Neuronal stem cell (in vitro differentiated cells): Measurements from ENCODE around the gene NUDT15.

Source experiments
- DNase-seq: peaks from one replicate; pipeline ENCODE4 v3.0.0-alpha.2; 2013; ENCODE audit warnings: low spot score
- H2AFZ ChIP-seq: one replicate; pipeline ENCODE4 v1.6.1; 2013; ENCODE audit warnings: mild to moderate bottlenecking, low read length, inconsistent platforms
- H2AK5ac ChIP-seq: 2 replicates; pipeline ENCODE4 v1.6.1; 2013; ENCODE audit warnings: low read depth, mild to moderate bottlenecking, inconsistent platforms, low read length, moderate library complexity, mixed read lengths
- H2BK120ac ChIP-seq: 2 replicates; pipeline ENCODE4 v1.6.1; 2013; ENCODE audit warnings: low read depth, mild to moderate bottlenecking, inconsistent platforms, low read length, moderate library complexity, mixed read lengths
- H2BK12ac ChIP-seq: one replicate; pipeline ENCODE4 v1.6.1; 2013; ENCODE audit warnings: low read length, inconsistent platforms
- H2BK15ac ChIP-seq: 2 replicates; pipeline ENCODE4 v1.6.1; 2013; ENCODE audit warnings: mild to moderate bottlenecking, low read length, inconsistent platforms, mixed read lengths
- H2BK5ac ChIP-seq: one replicate; pipeline ENCODE4 v1.6.1; 2013; ENCODE audit warnings: inconsistent platforms, mild to moderate bottlenecking, low read length, moderate library complexity
- H3K14ac ChIP-seq: one replicate; pipeline ENCODE4 v1.6.1; 2013; ENCODE audit warnings: low read length, inconsistent platforms
- H3K18ac ChIP-seq: 2 replicates; pipeline ENCODE4 v1.6.1; 2013; ENCODE audit warnings: low read length, inconsistent platforms
- H3K23ac ChIP-seq: 2 replicates; pipeline ENCODE4 v1.6.1; 2013; ENCODE audit warnings: low read depth, mild to moderate bottlenecking, mixed read lengths, low read length, inconsistent platforms; ENCODE audit not compliant: poor library complexity
- H3K27ac ChIP-seq: replicated peaks from 3 replicates; pipeline ENCODE4 v1.5.1; 2013; ENCODE audit warnings: low read length, inconsistent platforms
- H3K27me3 ChIP-seq, 3 experiments: 2 replicates each; pipeline ENCODE4 v1.6.1; 2013; ENCODE audit warnings: low read length in 3 of 3, mild to moderate bottlenecking in 2 of 3, inconsistent platforms in 1 of 3, low read depth in 1 of 3, mixed read lengths in 1 of 3, moderate library complexity in 1 of 3; ENCODE audit not compliant: control insufficient read depth in 3 of 3, insufficient read depth in 3 of 3
- H3K36me3 ChIP-seq, 2 donors: replicated peaks in 1 of 2; 2 replicates each; pipeline ENCODE4 v1.6.1; 2013; ENCODE audit warnings: low read length in 2 of 2; ENCODE audit not compliant: control insufficient read depth in 2 of 2, insufficient read depth in 2 of 2
- H3K4ac ChIP-seq: 2 replicates; pipeline ENCODE4 v1.6.1; 2013; ENCODE audit warnings: inconsistent platforms, mild to moderate bottlenecking, low read length, moderate library complexity
- H3K4me1 ChIP-seq, 2 donors: 1 replicate in 1 of 2; 2 replicates in 1 of 2; pipeline ENCODE4 v1.6.1; 2013; ENCODE audit warnings: low read length in 2 of 2, low read depth in 1 of 2; ENCODE audit not compliant: control insufficient read depth in 2 of 2, insufficient read depth in 1 of 2
- H3K4me2 ChIP-seq: one replicate; pipeline ENCODE4 v1.6.1; 2013; ENCODE audit warnings: mild to moderate bottlenecking, low read length, inconsistent platforms; ENCODE audit not compliant: insufficient read depth, poor library complexity, severe bottlenecking
- H3K4me3 ChIP-seq, 2 donors: 2 replicates each; pipeline ENCODE4 v1.5.1; 2013; ENCODE audit warnings: low read length in 2 of 2, mild to moderate bottlenecking in 2 of 2, inconsistent platforms in 1 of 2, moderate library complexity in 1 of 2
- H3K79me1 ChIP-seq: one replicate; pipeline ENCODE4 v1.6.1; 2013; ENCODE audit warnings: low read depth, mild to moderate bottlenecking, inconsistent platforms, low read length, moderate library complexity
- H3K9ac ChIP-seq: one replicate; pipeline ENCODE4 v1.6.1; 2013; ENCODE audit warnings: mild to moderate bottlenecking, low read depth, low read length, inconsistent platforms; ENCODE audit not compliant: poor library complexity
- H3K9me3 ChIP-seq, 2 donors: replicated peaks in 1 of 2; 2 replicates each; pipeline versions ENCODE3 to v1.6.1; 2013; ENCODE audit warnings: low read length in 2 of 2, mild to moderate bottlenecking in 2 of 2, inconsistent platforms in 1 of 2, low read depth in 1 of 2, mixed read lengths in 1 of 2, moderate library complexity in 1 of 2; ENCODE audit not compliant: control insufficient read depth in 2 of 2, insufficient read depth in 1 of 2
- H4K8ac ChIP-seq: one replicate; pipeline ENCODE4 v1.6.1; 2013; ENCODE audit warnings: low read depth, mild to moderate bottlenecking, inconsistent platforms, low read length, moderate library complexity
- H4K91ac ChIP-seq: one replicate; pipeline ENCODE4 v1.6.1; 2013; ENCODE audit warnings: low read length, low read depth, mild to moderate bottlenecking, inconsistent platforms; ENCODE audit not compliant: poor library complexity
- WGBS, 2 donors: extraction: QIAGEN DNeasy Blood & Tissue Kit; methylation state at CpG; one replicate each; pipeline ENCODE4 v1.1.7; 2013; ENCODE audit warnings: missing lambda C conversion rate in 2 of 2, mixed read lengths in 1 of 2; ENCODE audit not compliant: insufficient read length in 2 of 2, insufficient replicate concordance in 1 of 2; ENCODE audit errors: extremely low coverage in 2 of 2; 5-methylcytosine and 5-hydroxymethylcytosine counted together

Gene NUDT15

DNA sequence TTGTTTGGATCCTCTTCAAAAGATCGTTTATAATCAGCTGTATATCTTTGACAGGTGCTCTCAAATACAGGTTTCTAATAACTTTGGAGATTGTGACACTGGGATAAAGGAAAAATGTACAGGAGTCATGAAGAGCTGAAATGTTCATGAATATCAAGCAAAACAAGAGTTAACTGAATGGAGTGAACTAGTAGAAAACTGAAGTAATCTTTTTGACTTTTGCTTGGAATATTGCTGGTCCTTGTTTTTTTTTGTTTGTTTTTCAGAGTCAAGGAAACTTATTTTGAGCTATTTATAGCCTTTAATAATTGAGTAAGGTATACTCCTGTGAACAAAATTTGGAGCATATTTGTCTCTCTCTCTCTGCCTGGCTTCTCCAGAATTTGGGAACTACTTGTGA is 32.0 kb downstream of the NUDT15 start:
- Histone ChIP-seq H3K9me3 (peaks cover 49 to 92% of the 10 kb centered on the region in 2 donors), H3K14ac (no peak overlapping the region), H2AK5ac (no peak overlapping the region), H3K4ac (no peak overlapping the region), H3K4me3 (no peak overlapping the region), H3K27ac (no peak overlapping the region), H3K36me3 (peaks cover 29 to 98% of the 10 kb centered on the region in 2 donors), H2AFZ (no peak overlapping the region), H2BK12ac (no peak overlapping the region), H3K79me1 (peaks cover 2% of the 10 kb centered on the region), H4K8ac (no peak overlapping the region), H3K4me2 (no peak overlapping the region), H3K4me1 (no peaks in the 10 kb centered on the region), H2BK120ac (no peak overlapping the region), H3K9ac (no peak overlapping the region), H3K27me3 (no peaks in the 10 kb centered on the region), H3K18ac (no peak overlapping the region), H3K23ac (no peak overlapping the region), H2BK5ac (no peak overlapping the region), H2BK15ac (no peak overlapping the region), H4K91ac (no peak overlapping the region)
- DNase-seq, result no peak
- no CpG with 5 or more reads among the region's 1 CpG for WGBS, 2 donors

DNA sequence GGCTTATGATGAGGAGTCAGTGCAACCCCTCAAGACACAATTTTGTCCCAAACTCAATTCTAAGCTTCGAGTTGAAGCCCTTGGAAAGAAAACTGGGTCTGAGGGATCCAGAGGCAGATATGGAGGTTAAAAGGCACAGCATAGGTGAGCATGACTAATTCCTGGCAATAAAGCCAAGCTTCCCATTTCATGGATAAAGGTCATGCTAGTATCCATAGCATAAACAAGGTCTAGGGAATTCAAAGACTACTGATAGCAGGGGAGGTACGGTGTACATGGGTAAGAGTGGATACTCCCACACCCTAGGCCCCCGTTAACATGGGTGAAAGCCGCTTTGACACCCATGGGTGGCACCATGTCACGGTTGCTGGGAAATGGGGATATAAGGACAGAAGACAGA is 33.4 kb downstream of the NUDT15 start:
- Histone ChIP-seq H2BK120ac (no peak overlapping the region), H4K91ac (no peak overlapping the region), H3K4me1 (no peaks in the 10 kb centered on the region), H3K9ac (no peak overlapping the region), H2AK5ac (no peak overlapping the region), H3K14ac (no peak overlapping the region), H2AFZ (no peak overlapping the region), H3K4ac (no peak overlapping the region), H3K4me2 (no peak overlapping the region), H2BK12ac (no peak overlapping the region), H3K27me3 (no peaks in the 10 kb centered on the region), H3K18ac (no peak overlapping the region), H3K27ac (no peak overlapping the region), H2BK15ac (no peak overlapping the region), H4K8ac (no peak overlapping the region), H3K4me3 (no peak overlapping the region), H3K79me1 (peaks cover 2% of the 10 kb centered on the region), H3K36me3 (peaks cover 32 to 98% of the 10 kb centered on the region in 2 donors), H3K23ac (no peak overlapping the region), H3K9me3 (peaks cover 49 to 92% of the 10 kb centered on the region in 2 donors), H2BK5ac (no peak overlapping the region)
- no peak for DNase-seq
- WGBS, 2 donors, result no CpG with 5 or more reads among the region's 5 CpGs

DNA sequence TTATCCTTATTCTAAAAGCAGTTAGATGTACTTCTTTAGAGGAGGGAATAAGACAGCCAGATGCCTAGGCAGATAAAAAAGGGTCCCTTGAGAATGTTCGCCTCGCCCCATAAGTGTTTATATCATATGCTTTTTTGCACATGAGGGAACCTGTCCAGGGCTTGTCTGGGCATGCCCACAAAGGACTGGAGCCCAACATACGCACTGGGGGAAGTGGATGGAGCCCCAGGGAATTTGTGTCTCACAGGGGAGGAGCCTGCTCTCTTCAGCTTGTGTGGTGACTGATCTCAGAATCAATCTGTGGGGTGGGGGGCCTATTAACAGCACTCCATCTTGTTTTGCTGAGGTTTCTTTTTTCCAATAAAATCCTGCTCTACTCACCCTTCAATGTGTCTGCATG is 34.8 kb downstream of the NUDT15 start:
- peaks cover 31 to 98% of the 10 kb centered on the region in 2 donors for H3K36me3 ChIP-seq
- DNase-seq, result no peak
- H4K91ac ChIP-seq, result no peak overlapping the region
- H3K23ac ChIP-seq, result no peak overlapping the region
- H2AK5ac ChIP-seq, result no peak overlapping the region
- no peak overlapping the region for H2AFZ ChIP-seq
- no peak overlapping the region for H3K4me2 ChIP-seq
- H3K9ac ChIP-seq, result no peak overlapping the region
- no peaks in the 10 kb centered on the region for H3K4me1 ChIP-seq
- H4K8ac ChIP-seq, result no peak overlapping the region
- WGBS, 2 donors, result no CpG with 5 or more reads among the region's 3 CpGs
- no peak overlapping the region for H3K4ac ChIP-seq
- H2BK5ac ChIP-seq, result no peak overlapping the region
- no peaks in the 10 kb centered on the region for H3K79me1 ChIP-seq
- H3K27me3 ChIP-seq, result no peaks in the 10 kb centered on the region
- no peak overlapping the region for H2BK120ac ChIP-seq
- H3K14ac ChIP-seq, result no peak overlapping the region
- H3K18ac ChIP-seq, result no peak overlapping the region
- no peak overlapping the region for H3K4me3 ChIP-seq
- no peak overlapping the region for H2BK12ac ChIP-seq
- peaks cover 38 to 78% of the 10 kb centered on the region in 2 donors for H3K9me3 ChIP-seq
- H3K27ac ChIP-seq, result no peak overlapping the region
- H2BK15ac ChIP-seq, result no peak overlapping the region

DNA sequence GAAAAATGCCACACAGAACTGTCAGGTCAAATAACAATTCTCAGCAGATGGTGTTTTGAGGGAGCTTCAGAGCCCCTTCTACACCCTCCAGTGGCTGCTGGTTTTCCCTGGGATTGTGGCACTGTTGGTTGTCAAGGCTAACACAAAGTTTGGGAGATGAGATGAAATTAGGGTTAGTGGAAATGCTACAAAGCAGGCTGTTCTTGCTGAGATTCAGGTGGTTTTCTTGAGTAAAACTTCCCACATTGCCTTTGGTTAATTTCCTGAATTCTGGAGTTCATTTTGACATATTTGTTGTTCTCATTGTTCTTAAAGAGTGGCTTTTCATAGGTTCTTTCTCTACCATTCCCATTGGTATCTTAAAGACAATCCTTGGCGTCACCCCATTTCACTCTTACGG is 35.3 kb downstream of the NUDT15 start:
- H4K8ac ChIP-seq, result no peak overlapping the region
- H2BK5ac ChIP-seq, result no peak overlapping the region
- H3K18ac ChIP-seq, result no peak overlapping the region
- H3K4me1 ChIP-seq, result no peaks in the 10 kb centered on the region
- H3K14ac ChIP-seq, result no peak overlapping the region
- H3K9me3 ChIP-seq, result peaks cover 35 to 73% of the 10 kb centered on the region in 2 donors
- peaks cover 30 to 98% of the 10 kb centered on the region in 2 donors for H3K36me3 ChIP-seq
- no peak overlapping the region for H3K4me2 ChIP-seq
- no peak overlapping the region for H2AK5ac ChIP-seq
- H3K4ac ChIP-seq, result no peak overlapping the region
- H2BK120ac ChIP-seq, result no peak overlapping the region
- no peaks in the 10 kb centered on the region for H3K79me1 ChIP-seq
- H2BK15ac ChIP-seq, result no peak overlapping the region
- H3K23ac ChIP-seq, result no peak overlapping the region
- H4K91ac ChIP-seq, result no peak overlapping the region
- no peak overlapping the region for H2BK12ac ChIP-seq
- H3K27ac ChIP-seq, result no peak overlapping the region
- no peak for DNase-seq
- no peaks in the 10 kb centered on the region for H3K27me3 ChIP-seq
- no peak overlapping the region for H3K4me3 ChIP-seq
- H2AFZ ChIP-seq, result no peak overlapping the region
- no CpG with 5 or more reads among the region's 2 CpGs for WGBS, 2 donors
- no peak overlapping the region for H3K9ac ChIP-seq
